ENCODE measurements around the gene MEF2D. TPM values are rescaled to one million over a fixed set of nuclear protein-coding genes. Genes with fewer than 3 reads are reported as not detected.

MEF2D gene
- polyA plus RNA-seq, 1 experiment: 9.9 TPM

DNA sequence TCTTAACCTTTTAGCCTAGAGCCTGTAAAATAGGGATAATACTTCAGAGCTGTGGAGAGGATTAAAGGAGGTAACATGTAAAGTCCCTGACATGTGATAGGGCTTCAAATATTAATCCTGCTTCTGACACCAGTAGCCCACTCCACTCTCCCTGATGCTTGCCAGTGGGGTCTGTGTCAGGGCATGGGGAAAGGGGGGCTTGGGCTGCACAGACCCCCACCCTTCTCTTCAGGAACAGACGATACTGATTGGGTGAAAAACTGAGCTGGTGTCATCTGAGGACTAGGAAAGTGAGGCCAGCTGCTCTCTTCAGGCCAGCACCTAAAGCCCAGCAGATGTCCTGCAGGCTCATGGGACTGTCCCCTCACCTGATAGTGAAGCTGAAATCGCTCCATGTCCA lies 27.0 kb upstream of the MEF2D start:
- no peak overlapping the region for H3K4me3 ChIP-seq (ENCODE audit: low read depth, low read length)
- H3K27ac ChIP-seq (ENCODE audit: low read depth, low read length): no peak overlapping the region
- H3K9me3 ChIP-seq (ENCODE audit: control insufficient read depth, insufficient read depth, low read length): no peaks in the 10 kb centered on the region
- CTCF ChIA-PET: no interaction called here
- no peak for DNase-seq (ENCODE audit: low read depth, low spot score)
- POLR2A ChIA-PET: interaction anchor here (0.9 kb wide), 1 partner anchor 23 kb away, joined by 3 read pairs; no protein-coding TSS in a partner anchor
- TF ChIP-seq CTCF (IDR thresholded peaks at IDR 0.05; ENCODE audit: low read depth, low read length): no peak
- no peaks in the 10 kb centered on the region for H3K27me3 ChIP-seq (ENCODE audit: control insufficient read depth, insufficient read depth, low read length)

- no peak overlapping the region for H3K4me3 ChIP-seq (ENCODE audit: low read depth, low read length)
- H3K9me3 ChIP-seq (ENCODE audit: control insufficient read depth, insufficient read depth, low read length): no peaks in the 10 kb centered on the region
- no peak overlapping the region for H3K27ac ChIP-seq (ENCODE audit: low read depth, low read length)
- CTCF ChIA-PET: interaction anchor here (0.9 to 1.2 kb wide), 2 partner anchors 45 to 81 kb away, joined by 4 read pairs; no protein-coding TSS in a partner anchor
- no peak for TF ChIP-seq CTCF (IDR thresholded peaks at IDR 0.05; ENCODE audit: low read depth, low read length)
- no peak for DNase-seq (ENCODE audit: low read depth, low spot score)
- no peaks in the 10 kb centered on the region for H3K27me3 ChIP-seq (ENCODE audit: control insufficient read depth, insufficient read depth, low read length)
- POLR2A ChIA-PET: interaction anchor here (0.8 kb wide), 1 partner anchor 25 kb away, joined by 3 read pairs; the partner anchor contains the start of gene MEF2D
Measured at GRCh38 chr1:156525856-156526489, 25.4 kb upstream of the MEF2D start.

GRCh38 chr1:156525071-156525501 lies 24.5 kb upstream of the MEF2D start:
- Histone ChIP-seq H3K4me3 (ENCODE audit: low read depth, low read length) (no peak overlapping the region), H3K27ac (ENCODE audit: low read depth, low read length) (no peak overlapping the region), H3K27me3 (ENCODE audit: control insufficient read depth, insufficient read depth, low read length) (no peaks in the 10 kb centered on the region), H3K9me3 (ENCODE audit: control insufficient read depth, insufficient read depth, low read length) (no peaks in the 10 kb centered on the region)
- CTCF ChIA-PET: interaction anchor here (0.6 to 1.2 kb wide), 3 partner anchors 45 to 301 kb away, joined by 3 to 4 read pairs (median 4); no protein-coding TSS in a partner anchor
- no peak for TF ChIP-seq CTCF (IDR thresholded peaks at IDR 0.05; ENCODE audit: low read depth, low read length)
- DNase-seq (ENCODE audit: low read depth, low spot score): no peak
- POLR2A ChIA-PET: interaction anchor here (0.8 kb wide), 1 partner anchor 24 kb away, joined by 3 read pairs; the partner anchor contains the start of gene MEF2D

GRCh38 chr1:156524481-156524869 lies 23.9 kb upstream of the MEF2D start:
- DNase-seq (ENCODE audit: low read depth, low spot score): no peak
- TF ChIP-seq CTCF (IDR thresholded peaks at IDR 0.05; ENCODE audit: low read depth, low read length): no peak
- no peak overlapping the region for H3K27ac ChIP-seq (ENCODE audit: low read depth, low read length)
- POLR2A ChIA-PET: no interaction called here
- CTCF ChIA-PET: interaction anchor here (0.6 kb wide), 1 partner anchor 301 kb away, joined by 3 read pairs; no protein-coding TSS in a partner anchor
- H3K4me3 ChIP-seq (ENCODE audit: low read depth, low read length): no peak overlapping the region
- no peaks in the 10 kb centered on the region for H3K9me3 ChIP-seq (ENCODE audit: control insufficient read depth, insufficient read depth, low read length)
- H3K27me3 ChIP-seq (ENCODE audit: control insufficient read depth, insufficient read depth, low read length): no peaks in the 10 kb centered on the region

GRCh38 chr1:156523801-156524480 lies 23.4 kb upstream of the MEF2D start:
- TF ChIP-seq CTCF (IDR thresholded peaks at IDR 0.05; ENCODE audit: low read depth, low read length): no peak
- ChIA-PET CTCF (interaction anchor here (0.6 to 1.0 kb wide), 2 partner anchors 23 to 302 kb away, joined by 3 read pairs; partner anchors contain the start of gene MEF2D), POLR2A (interaction anchor here (0.6 kb wide), 1 partner anchor 23 kb away, joined by 4 read pairs; no protein-coding TSS in a partner anchor)
- Histone ChIP-seq H3K27me3 (ENCODE audit: control insufficient read depth, insufficient read depth, low read length) (no peaks in the 10 kb centered on the region), H3K4me3 (ENCODE audit: low read depth, low read length) (no peak overlapping the region), H3K27ac (ENCODE audit: low read depth, low read length) (no peak overlapping the region), H3K9me3 (ENCODE audit: control insufficient read depth, insufficient read depth, low read length) (no peaks in the 10 kb centered on the region)
- no peak for DNase-seq (ENCODE audit: low read depth, low spot score)
